GM12864 (cell line): ENCODE data around the gene FARP1.

ENCODE experiments used
- DNase-seq: peaks from one replicate; pipeline ENCODE4 v3.0.0-alpha.2; 2011; ENCODE audit warnings: low read depth
- H3K4me3 ChIP-seq: 2 replicates; pipeline ENCODE4 v1.5.1; 2011; ENCODE audit warnings: mild to moderate bottlenecking, low read depth, low read length, control low read depth
- CTCF ChIP-seq: IDR thresholded peaks from 2 replicates; pipeline ENCODE4 v1.5.1; 2011; ENCODE audit warnings: low read depth, mild to moderate bottlenecking, moderate library complexity, low read length, control low read depth, inconsistent platforms; ENCODE audit errors: missing control alignments

FARP1 gene

DNA sequence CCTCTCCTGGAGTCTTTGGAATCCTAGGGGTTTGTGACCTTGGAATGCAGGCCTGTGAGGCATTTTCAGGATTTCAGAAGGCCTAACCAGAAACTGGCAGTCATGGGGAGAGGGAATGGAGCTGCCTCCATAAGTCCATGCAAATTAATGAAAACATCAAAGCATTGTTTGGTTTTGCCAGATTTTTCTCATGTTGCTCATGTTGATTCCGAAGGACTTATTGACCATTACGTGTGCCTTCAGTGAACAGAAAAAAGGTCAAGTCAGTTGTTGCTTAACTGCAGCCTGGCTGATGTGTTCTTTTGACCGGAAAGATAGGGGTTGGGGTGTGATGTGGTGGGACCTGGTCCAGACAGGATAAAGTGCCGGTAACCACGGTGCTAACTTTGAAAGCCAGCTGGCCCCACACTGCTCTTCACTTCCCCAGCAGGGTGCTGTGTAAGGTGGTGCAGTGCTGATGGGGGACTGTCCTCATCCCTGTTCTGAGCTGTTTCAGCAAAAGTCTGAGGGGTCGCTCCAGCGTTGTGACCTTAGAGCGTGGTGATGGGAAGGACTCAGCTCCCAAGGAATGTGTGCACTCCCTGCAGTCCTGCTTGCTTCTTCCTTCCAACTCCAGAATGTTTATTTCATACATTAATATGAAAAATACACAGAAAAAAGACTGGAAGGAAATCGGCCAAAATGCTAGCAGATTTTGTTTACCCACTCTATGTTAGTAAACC is 30.7 kb downstream of the FARP1 start:
- no peak for TF ChIP-seq CTCF
- DNase-seq, result no peak
- no peak overlapping the region for H3K4me3 ChIP-seq

DNA sequence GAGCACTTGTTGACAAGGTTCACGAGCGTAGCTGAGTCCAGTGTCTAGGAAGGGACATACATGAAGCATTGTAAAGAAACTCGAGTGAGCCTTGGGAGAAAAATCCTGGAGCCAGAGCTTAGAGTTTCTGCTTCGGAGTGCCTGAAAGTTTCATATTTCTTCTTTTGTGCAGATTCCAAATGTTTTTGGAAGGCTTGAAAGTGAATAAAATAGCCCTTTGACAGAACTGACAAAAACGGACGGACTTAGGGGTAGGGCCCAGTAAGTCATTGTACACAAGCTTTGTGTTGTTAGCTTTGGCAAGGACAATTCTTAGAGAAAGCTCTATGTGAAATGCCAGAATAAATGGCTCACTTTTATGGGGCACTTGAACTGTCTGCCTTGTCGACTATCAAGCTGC is 31.4 kb downstream of the FARP1 start:
- TF ChIP-seq CTCF, result no peak
- no peak for DNase-seq
- no peak overlapping the region for H3K4me3 ChIP-seq

GRCh38 chr13:98175043-98175442 is 32.1 kb downstream of the FARP1 start:
- H3K4me3 ChIP-seq, result no peak overlapping the region
- no peak for TF ChIP-seq CTCF
- no peak for DNase-seq

DNA sequence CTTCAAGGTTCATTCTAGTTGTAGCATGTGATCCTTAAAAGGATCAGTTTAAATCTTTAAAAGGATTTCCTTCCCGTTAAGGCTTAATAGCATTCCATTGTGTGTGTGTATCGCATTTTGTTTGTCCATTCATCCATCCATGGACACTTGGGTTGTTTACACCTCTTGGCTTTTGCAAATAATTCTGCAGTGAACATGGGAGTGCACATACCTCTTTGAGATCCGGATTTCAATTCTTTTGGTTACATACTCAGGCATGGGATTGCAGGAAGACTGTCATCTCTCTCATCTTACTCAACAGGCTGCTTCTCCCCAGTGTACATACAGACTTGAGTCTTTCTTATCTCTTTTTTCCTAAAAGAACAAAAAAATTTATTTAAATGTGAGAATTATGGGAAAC is 32.9 kb downstream of the FARP1 start:
- no peak for TF ChIP-seq CTCF
- no peak overlapping the region for H3K4me3 ChIP-seq
- DNase-seq, result no peak

DNA sequence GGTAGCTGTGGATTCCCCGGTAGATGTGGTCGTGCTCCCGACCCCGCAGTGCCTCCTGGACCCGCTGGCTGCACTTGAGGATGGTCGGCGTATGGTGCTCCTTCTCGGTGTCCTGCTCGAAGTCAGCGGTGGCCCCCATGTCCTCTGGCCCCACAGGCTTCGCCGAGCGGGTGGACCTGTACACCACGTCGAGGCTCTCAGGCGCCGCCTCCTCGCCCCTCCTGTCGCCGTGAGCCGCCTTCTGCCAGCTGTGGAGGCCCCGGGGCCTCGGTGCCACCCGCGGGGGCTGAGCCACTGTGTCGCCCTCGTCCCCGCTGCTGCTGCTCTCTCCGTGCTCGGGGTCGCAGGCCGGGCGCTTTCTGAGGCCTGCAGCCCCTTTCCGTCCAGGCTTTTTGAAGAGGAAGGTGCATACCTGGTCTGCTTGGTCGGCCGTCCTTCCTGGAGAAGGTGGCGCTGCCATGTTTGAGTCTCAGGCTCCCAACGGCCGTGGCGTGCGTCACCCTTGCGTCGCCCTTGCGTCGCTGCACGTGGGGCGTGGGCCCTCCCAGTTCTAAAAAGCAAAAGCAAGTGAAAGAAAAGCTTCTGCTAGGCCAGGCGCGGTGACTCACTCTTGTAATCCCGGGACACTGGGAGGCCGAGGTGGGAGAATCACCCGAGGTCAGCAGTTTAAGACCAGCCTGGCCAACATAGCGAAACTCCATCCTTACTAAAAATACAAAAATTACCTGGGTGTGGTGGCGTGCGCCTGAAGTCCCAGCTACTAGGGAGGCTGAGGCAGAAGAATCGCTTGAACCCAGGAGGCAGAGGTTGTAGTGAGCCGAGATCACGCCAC is 34.1 kb downstream of the FARP1 start, which contains the start of gene RNF113B:
Gene RNF113B (minus strand): TSS at position 493 of the 832 bp plus-strand sequence. CDS start 33 bp downstream, at position 460.
- TF ChIP-seq CTCF, result no peak
- no peak for DNase-seq
- H3K4me3 ChIP-seq, result no peak within 1 kb of the TSS

DNA sequence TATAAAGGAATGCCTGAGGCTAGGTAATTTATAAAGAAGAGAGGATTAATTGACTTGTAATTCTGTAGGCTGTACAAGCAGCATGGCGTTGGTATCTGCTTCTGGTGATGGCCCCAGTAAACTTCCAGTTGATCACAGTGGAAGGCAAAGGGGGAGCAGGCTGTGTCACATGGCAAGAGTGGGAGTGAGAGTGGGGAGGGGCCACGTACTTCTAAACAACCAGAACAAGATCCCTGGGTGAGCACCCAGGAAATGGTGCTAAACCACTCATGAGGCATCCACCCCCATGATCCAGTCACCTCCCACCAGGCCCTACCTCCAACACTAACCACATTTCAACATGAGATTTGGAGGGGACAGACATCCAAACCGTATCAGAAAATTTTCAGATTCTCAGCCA is 37.2 kb downstream of the FARP1 start:
- H3K4me3 ChIP-seq, result no peak overlapping the region
- no peak for TF ChIP-seq CTCF
- no peak for DNase-seq
